Keratinocyte (primary cell): ENCODE measurements around the gene SULF2. TPM values are rescaled to one million over a fixed set of nuclear protein-coding genes. Genes with fewer than 3 reads are reported as not detected.

ENCODE experiments used
- DNase-seq: peaks from one replicate; pipeline ENCODE4 v3.0.0-alpha.2; 2011; ENCODE audit warnings: low read depth, missing footprints, low spot score
- FAIRE-seq: peaks from 2 replicates; lab custom pipeline; 2011; peaks lifted over from hg19 to GRCh38; lab: Jason Lieb, UNC
- H2AFZ ChIP-seq: 2 replicates; pipeline ENCODE4 v1.6.0; 2012; ENCODE audit warnings: low read length, control low read depth, inconsistent platforms; ENCODE audit not compliant: control insufficient read depth
- H3K27ac ChIP-seq: 2 replicates; pipeline ENCODE4 v1.5.1; 2011; ENCODE audit warnings: low read length; ENCODE audit not compliant: control insufficient read depth, insufficient read depth
- H3K27me3 ChIP-seq: 3 replicates; pipeline ENCODE4 v1.6.0; 2011; ENCODE audit warnings: low read length; ENCODE audit not compliant: control insufficient read depth, insufficient read depth; ENCODE audit errors: extremely low read depth
- H3K36me3 ChIP-seq, 2 experiments: 2 replicates in 1 of 2; 3 replicates in 1 of 2; pipeline ENCODE4 v1.5.1; 2011; ENCODE audit warnings: low read length in 2 of 2, mild to moderate bottlenecking in 1 of 2; ENCODE audit not compliant: control insufficient read depth in 2 of 2, insufficient read depth in 2 of 2; ENCODE audit errors: extremely low read depth in 1 of 2
- H3K4me1 ChIP-seq: 3 replicates; pipeline ENCODE4 v1.5.1; 2011; ENCODE audit warnings: low read length; ENCODE audit not compliant: control insufficient read depth, insufficient read depth; ENCODE audit errors: extremely low read depth
- H3K4me2 ChIP-seq: 3 replicates; pipeline ENCODE4 v1.6.0; 2011; ENCODE audit warnings: low read depth, low read length; ENCODE audit not compliant: control insufficient read depth, insufficient read depth; ENCODE audit errors: extremely low read depth
- H3K4me3 ChIP-seq, 3 experiments: fragments of 200-600 bp in 1 of 3; sonication (generic) in 1 of 3; 2 replicates in 2 of 3; 3 replicates in 1 of 3; pipeline ENCODE4 v1.5.1; 2011 to 2016; ENCODE audit warnings: low read length in 3 of 3, mild to moderate bottlenecking in 3 of 3, control low read depth in 2 of 3, inconsistent platforms in 1 of 3, low read depth in 1 of 3, mixed read lengths in 1 of 3, mixed run types in 1 of 3, moderate library complexity in 1 of 3; ENCODE audit not compliant: control insufficient read depth in 2 of 3, insufficient read depth in 2 of 3; ENCODE audit errors: extremely low read depth in 1 of 3
- H3K79me2 ChIP-seq: 2 replicates; pipeline ENCODE4 v1.6.0; 2012; ENCODE audit warnings: low read length; ENCODE audit not compliant: control insufficient read depth, insufficient read depth
- H3K9ac ChIP-seq: 3 replicates; pipeline ENCODE4 v1.6.0; 2011; ENCODE audit warnings: low read length; ENCODE audit not compliant: control insufficient read depth, insufficient read depth; ENCODE audit errors: extremely low read depth
- H3K9me1 ChIP-seq: 3 replicates; pipeline ENCODE4 v1.6.0; 2011; ENCODE audit warnings: low read length; ENCODE audit not compliant: control insufficient read depth, insufficient read depth; ENCODE audit errors: extremely low read depth
- H3K9me3 ChIP-seq: 2 replicates; pipeline ENCODE4 v1.5.1; 2012; ENCODE audit warnings: low read depth, low read length; ENCODE audit not compliant: control insufficient read depth
- H4K20me1 ChIP-seq: 3 replicates; pipeline ENCODE4 v1.6.0; 2011; ENCODE audit warnings: low read length; ENCODE audit not compliant: control insufficient read depth, insufficient read depth; ENCODE audit errors: extremely low read depth
- CTCF ChIP-seq, 3 experiments: IDR thresholded peaks in 1 of 3; conservative IDR thresholded peaks in 1 of 3; optimal IDR thresholded peaks in 1 of 3; 2 replicates in 2 of 3; 3 replicates in 1 of 3; pipeline versions ENCODE3 to v1.5.1; 2011; ENCODE audit warnings: low read length in 3 of 3, mild to moderate bottlenecking in 3 of 3, moderate library complexity in 2 of 3, control low read depth in 1 of 3, inconsistent platforms in 1 of 3; ENCODE audit not compliant: insufficient read depth in 2 of 3; ENCODE audit errors: extremely low read depth in 1 of 3
- EZH2 ChIP-seq: IDR thresholded peaks from one replicate; pipeline ENCODE4 v1.6.1; 2012; ENCODE audit warnings: inconsistent platforms, mild to moderate bottlenecking, low read length, moderate library complexity
- dilution Hi-C: fragments of 300-500 bp; cut with MboI; formaldehyde crosslinking; loops from one replicate; pipeline ENCODE4 v1.7.0; 2020; ENCODE audit warnings: low sequenced_read_pairs; ENCODE audit not compliant: extremely low pct_ligation_motif_present
- polyA plus RNA-seq, 5 experiments: library from polyadenylated mRNA; depleted of rRNA in 3 of 5; stranded (reverse) in 3 of 5; stranded (forward) in 1 of 5; unstranded in 1 of 5; fragments of >200 nt; gene quantifications; 1 replicate in 1 of 5; 2 replicates in 3 of 5; 3 replicates in 1 of 5; pipeline versions ENCODE4 v1.2.1 to v1.2.3, GENCODE V29; 2011 to 2012; ENCODE audit warnings: missing spikeins in 2 of 5, low read depth in 1 of 5, low replicate concordance in 1 of 5

The SULF2 gene
- polyA plus RNA-seq, 1 donor (not counting 4 experiments of a cell fraction or from before 2014, with no cell fraction given) = 64.4 TPM

- TF ChIP-seq EZH2 (no peak), CTCF (optimal IDR thresholded peaks at IDR 0.05 in 1 of 3, IDR thresholded peaks at IDR 0.05 in 1 of 3, conservative IDR thresholded peaks at IDR 0.05 in 1 of 3; ENCODE audit: extremely low read depth in 1 of 3, insufficient read depth in 2 of 3, low read length in 3 of 3) (no peak)
- Histone ChIP-seq H3K36me3 (no peaks in the 10 kb centered on the region), H3K4me2 (peak overlapping the region; percentile 5), H3K4me3 (no peak overlapping the region), H3K79me2 (no peaks in the 10 kb centered on the region), H3K9ac (no peak overlapping the region), H4K20me1 (no peaks in the 10 kb centered on the region), H2AFZ (peak overlapping the region; percentile 19), H3K9me1 (no peaks in the 10 kb centered on the region), H3K27ac (no peak overlapping the region), H3K9me3 (no peaks in the 10 kb centered on the region), H3K4me1 (peaks cover 9% of the 10 kb centered on the region), H3K27me3 (no peaks in the 10 kb centered on the region)
- FAIRE-seq = no peak
- dilution Hi-C loops = no loop called here
- DNase-seq = no peak
Observed at GRCh38 chr20:47800623-47801022, 15.3 kb upstream of the SULF2 start.

- H3K9me1 ChIP-seq = no peaks in the 10 kb centered on the region
- DNase-seq (no peak), FAIRE-seq (no peak)
- H2AFZ ChIP-seq = no peak overlapping the region
- H4K20me1 ChIP-seq = no peaks in the 10 kb centered on the region
- H3K4me1 ChIP-seq = peaks cover 19% of the 10 kb centered on the region
- H3K4me2 ChIP-seq = no peak overlapping the region
- H3K36me3 ChIP-seq = no peaks in the 10 kb centered on the region
- no peak overlapping the region for H3K4me3 ChIP-seq
- H3K9me3 ChIP-seq = no peaks in the 10 kb centered on the region
- H3K9ac ChIP-seq = no peak overlapping the region
- H3K79me2 ChIP-seq = no peaks in the 10 kb centered on the region
- no peaks in the 10 kb centered on the region for H3K27me3 ChIP-seq
- no peak overlapping the region for H3K27ac ChIP-seq
- dilution Hi-C loops = loop anchor here (25.0 kb wide), 1 partner anchor 488 kb away; no protein-coding TSS in a partner anchor
- TF ChIP-seq CTCF (optimal IDR thresholded peaks at IDR 0.05 in 1 of 3, IDR thresholded peaks at IDR 0.05 in 1 of 3, conservative IDR thresholded peaks at IDR 0.05 in 1 of 3; ENCODE audit: extremely low read depth in 1 of 3, insufficient read depth in 2 of 3, low read length in 3 of 3) (no peak), EZH2 (no peak)
Observed at GRCh38 chr20:47799116-47799715, 13.9 kb upstream of the SULF2 start.
